Activated T-helper 17 cell treated with anti-CD3 and anti-CD28 coated beads, Interleukin-2, amount 50 U/mL, for 72 hours (primary cell): ENCODE results near the gene NCKAP5. TPM values are rescaled to one million over a fixed set of nuclear protein-coding genes. Genes with fewer than 3 reads are reported as not detected.
"Not testable (repeated sequence)": the region's sequence is repeated elsewhere in the genome, so short reads cannot be mapped to it uniquely, and the experiment has no call there.

Experiments
- ATAC-seq: fragments of 150-1000 bp; cut with Tn5 transposase; replicated peaks from 2 replicates; pipeline ENCODE4 v1.10.0; 2021; ENCODE audit warnings: mild to moderate bottlenecking, moderate library complexity
- H3K27ac Mint-ChIP-seq: one replicate; pipeline ENCODE4 v1.8.0; 2022; ENCODE audit warnings: mixed read lengths
- H3K27me3 Mint-ChIP-seq: one replicate; pipeline ENCODE4 v1.8.0; 2022; ENCODE audit warnings: mixed read lengths
- H3K36me3 Mint-ChIP-seq: one replicate; pipeline ENCODE4 v1.8.0; 2022; ENCODE audit warnings: low read depth, mild to moderate bottlenecking, mixed read lengths
- H3K4me1 Mint-ChIP-seq: one replicate; pipeline ENCODE4 v1.8.0; 2022; ENCODE audit warnings: mixed read lengths
- H3K4me3 Mint-ChIP-seq: one replicate; pipeline ENCODE4 v1.8.0; 2022; ENCODE audit warnings: mild to moderate bottlenecking, mixed read lengths
- H3K9me3 Mint-ChIP-seq: one replicate; pipeline ENCODE4 v1.8.0; 2022; ENCODE audit warnings: mixed read lengths
- total RNA-seq, 2 donors: library from RNA; stranded (reverse); gene quantifications; one replicate each; pipeline ENCODE4 v1.2.3, GENCODE V29; 2022

Gene NCKAP5
- total RNA-seq, 2 donors from 2014 or later: not detected

- Mint-ChIP-seq H3K27me3 (no peaks in the 10 kb centered on the region), H3K4me1 (no peaks in the 10 kb centered on the region), H3K4me3 (no peak overlapping the region), H3K9me3 (peaks cover 6% of the 10 kb centered on the region), H3K27ac (no peak overlapping the region), H3K36me3 (no peaks in the 10 kb centered on the region)
- no peak for ATAC-seq
Observed at GRCh38 chr2:132729522-132729921, 838.7 kb downstream of the NCKAP5 start.

GRCh38 chr2:132726155-132726554 lies 842.1 kb downstream of the NCKAP5 start:
- ATAC-seq: no peak
- peaks cover 10% of the 10 kb centered on the region for H3K9me3 Mint-ChIP-seq
- no peak overlapping the region for H3K27ac Mint-ChIP-seq
- no peaks in the 10 kb centered on the region for H3K4me1 Mint-ChIP-seq
- no peaks in the 10 kb centered on the region for H3K36me3 Mint-ChIP-seq
- H3K4me3 Mint-ChIP-seq: no peak overlapping the region
- peaks cover 4% of the 10 kb centered on the region for H3K27me3 Mint-ChIP-seq

GRCh38 chr2:132725748-132726147 lies 842.5 kb downstream of the NCKAP5 start:
- Mint-ChIP-seq H3K27ac (no peak overlapping the region), H3K36me3 (no peaks in the 10 kb centered on the region), H3K27me3 (peaks cover 4% of the 10 kb centered on the region), H3K4me1 (no peaks in the 10 kb centered on the region), H3K9me3 (peaks cover 9% of the 10 kb centered on the region), H3K4me3 (no peak overlapping the region)
- ATAC-seq: no peak

GRCh38 chr2:132725148-132725547 lies 843.1 kb downstream of the NCKAP5 start:
- H3K27me3 Mint-ChIP-seq: peaks cover 4% of the 10 kb centered on the region
- H3K9me3 Mint-ChIP-seq: peaks cover 9% of the 10 kb centered on the region
- no peak for ATAC-seq
- no peak overlapping the region for H3K27ac Mint-ChIP-seq
- no peaks in the 10 kb centered on the region for H3K36me3 Mint-ChIP-seq
- no peaks in the 10 kb centered on the region for H3K4me1 Mint-ChIP-seq
- no peak overlapping the region for H3K4me3 Mint-ChIP-seq

- Mint-ChIP-seq H3K9me3 (peaks cover 12% of the 10 kb centered on the region), H3K27ac (no peak overlapping the region), H3K27me3 (peaks cover 4% of the 10 kb centered on the region), H3K36me3 (no peaks in the 10 kb centered on the region), H3K4me3 (no peak overlapping the region), H3K4me1 (no peaks in the 10 kb centered on the region)
- ATAC-seq: no peak
Observed at GRCh38 chr2:132721938-132722337, 846.3 kb downstream of the NCKAP5 start.

- no peak overlapping the region for H3K4me3 Mint-ChIP-seq
- H3K36me3 Mint-ChIP-seq: no peaks in the 10 kb centered on the region
- no peak overlapping the region for H3K27ac Mint-ChIP-seq
- peaks cover 4% of the 10 kb centered on the region for H3K27me3 Mint-ChIP-seq
- ATAC-seq: no peak
- no peaks in the 10 kb centered on the region for H3K4me1 Mint-ChIP-seq
- peaks cover 12% of the 10 kb centered on the region for H3K9me3 Mint-ChIP-seq
Observed at GRCh38 chr2:132720393-132720792, 847.9 kb downstream of the NCKAP5 start.

GRCh38 chr2:132719480-132719879 lies 848.8 kb downstream of the NCKAP5 start:
- H3K9me3 Mint-ChIP-seq: peaks cover 12% of the 10 kb centered on the region
- no peak overlapping the region for H3K4me3 Mint-ChIP-seq
- H3K27ac Mint-ChIP-seq: no peak overlapping the region
- no peak for ATAC-seq
- H3K36me3 Mint-ChIP-seq: no peaks in the 10 kb centered on the region
- H3K27me3 Mint-ChIP-seq: peaks cover 4% of the 10 kb centered on the region
- no peaks in the 10 kb centered on the region for H3K4me1 Mint-ChIP-seq

GRCh38 chr2:132716954-132717353 lies 851.3 kb downstream of the NCKAP5 start:
- H3K36me3 Mint-ChIP-seq: no peaks in the 10 kb centered on the region
- ATAC-seq: no peak
- peaks cover 3% of the 10 kb centered on the region for H3K9me3 Mint-ChIP-seq
- H3K4me1 Mint-ChIP-seq: no peaks in the 10 kb centered on the region
- H3K27me3 Mint-ChIP-seq: no peaks in the 10 kb centered on the region
- H3K4me3 Mint-ChIP-seq: no peak overlapping the region
- H3K27ac Mint-ChIP-seq: no peak overlapping the region

- Mint-ChIP-seq H3K4me3 (no peak overlapping the region), H3K27me3 (no peaks in the 10 kb centered on the region), H3K9me3 (peaks cover 3% of the 10 kb centered on the region), H3K27ac (no peak overlapping the region), H3K4me1 (no peaks in the 10 kb centered on the region), H3K36me3 (no peaks in the 10 kb centered on the region)
- no peak for ATAC-seq
Observed at GRCh38 chr2:132715386-132716351, 852.6 kb downstream of the NCKAP5 start.

GRCh38 chr2:132703396-132703795 lies 864.9 kb downstream of the NCKAP5 start:
- Mint-ChIP-seq H3K9me3 (no peaks in the 10 kb centered on the region), H3K27ac (no peak overlapping the region), H3K27me3 (no peaks in the 10 kb centered on the region), H3K4me3 (no peak overlapping the region), H3K4me1 (no peaks in the 10 kb centered on the region), H3K36me3 (no peaks in the 10 kb centered on the region)
- ATAC-seq: no peak

- Mint-ChIP-seq H3K4me1 (no peaks in the 10 kb centered on the region), H3K27me3 (no peaks in the 10 kb centered on the region), H3K27ac (no peak overlapping the region), H3K4me3 (no peak overlapping the region), H3K9me3 (no peaks in the 10 kb centered on the region), H3K36me3 (no peaks in the 10 kb centered on the region)
- ATAC-seq: no peak
Observed at GRCh38 chr2:132701810-132702209, 866.5 kb downstream of the NCKAP5 start.

- not testable (repeated sequence) for H3K4me1 Mint-ChIP-seq, H3K9me3 Mint-ChIP-seq, H3K27ac Mint-ChIP-seq, H3K27me3 Mint-ChIP-seq, H3K36me3 Mint-ChIP-seq, H3K4me3 Mint-ChIP-seq, ATAC-seq
Observed at GRCh38 chr2:132699802-132700201, 868.5 kb downstream of the NCKAP5 start.

- not testable (repeated sequence) for H3K4me1 Mint-ChIP-seq, H3K27ac Mint-ChIP-seq, H3K4me3 Mint-ChIP-seq, H3K27me3 Mint-ChIP-seq, H3K36me3 Mint-ChIP-seq, ATAC-seq, H3K9me3 Mint-ChIP-seq
Observed at GRCh38 chr2:132698347-132698746, 869.9 kb downstream of the NCKAP5 start.

GRCh38 chr2:132697556-132698205 lies 870.6 kb downstream of the NCKAP5 start:
- H3K27me3 Mint-ChIP-seq: no peaks in the 10 kb centered on the region
- no peak overlapping the region for H3K4me3 Mint-ChIP-seq
- H3K36me3 Mint-ChIP-seq: no peaks in the 10 kb centered on the region
- H3K4me1 Mint-ChIP-seq: no peaks in the 10 kb centered on the region
- no peaks in the 10 kb centered on the region for H3K9me3 Mint-ChIP-seq
- H3K27ac Mint-ChIP-seq: no peak overlapping the region
- ATAC-seq: no peak

GRCh38 chr2:132692816-132693215 lies 875.4 kb downstream of the NCKAP5 start:
- Mint-ChIP-seq H3K4me3 (no peak overlapping the region), H3K9me3 (peaks cover 3% of the 10 kb centered on the region), H3K27ac (no peak overlapping the region)

More at GRCh38 chr2:132692816-132693215, 875.4 kb downstream of the NCKAP5 start:
- Mint-ChIP-seq H3K27me3 (peaks cover 3% of the 10 kb centered on the region), H3K4me1 (no peaks in the 10 kb centered on the region), H3K36me3 (no peaks in the 10 kb centered on the region)
- ATAC-seq: no peak
